Nephron (organoid): ENCODE data around the gene ZNF668.
A peak's percentile ranks its signal among the peaks of the same experiment; 100 is the strongest.
"Not testable (repeated sequence)": the region's sequence is repeated elsewhere in the genome, so short reads cannot be mapped to it uniquely, and the experiment has no call there.

ENCODE experiments used
- H3K27ac Mint-ChIP-seq, 3 experiments: 2 replicates each; pipeline ENCODE4 v1.8.0; 2020; ENCODE audit warnings: mixed read lengths in 3 of 3, mild to moderate bottlenecking in 2 of 3, moderate library complexity in 1 of 3
- H3K27me3 Mint-ChIP-seq: 2 replicates; pipeline ENCODE4 v1.8.0; 2021; ENCODE audit warnings: low read depth, mild to moderate bottlenecking, moderate library complexity, mixed read lengths
- H3K36me3 Mint-ChIP-seq: 2 replicates; pipeline ENCODE4 v1.8.0; 2020; ENCODE audit warnings: low read depth, mixed read lengths
- H3K4me1 Mint-ChIP-seq: 2 replicates; pipeline ENCODE4 v1.8.0; 2020; ENCODE audit warnings: mixed read lengths
- H3K4me3 Mint-ChIP-seq, 3 experiments: 2 replicates each; pipeline ENCODE4 v1.8.0; 2020; ENCODE audit warnings: mild to moderate bottlenecking in 3 of 3, mixed read lengths in 3 of 3, moderate library complexity in 2 of 3
- H3K9me3 Mint-ChIP-seq: 2 replicates; pipeline ENCODE4 v1.8.0; 2020; ENCODE audit warnings: mixed read lengths
- TF ChIP-seq, protein P1 (sequence below), 3 experiments: fragments of 200-600 bp; sonication (generic); IDR thresholded peaks; one replicate each; pipeline ENCODE4 v1.5.0; 2021; ENCODE audit warnings: antibody characterized with exemption in 3 of 3; ENCODE audit not compliant: unreplicated experiment in 3 of 3

The ZNF668 gene

DNA sequence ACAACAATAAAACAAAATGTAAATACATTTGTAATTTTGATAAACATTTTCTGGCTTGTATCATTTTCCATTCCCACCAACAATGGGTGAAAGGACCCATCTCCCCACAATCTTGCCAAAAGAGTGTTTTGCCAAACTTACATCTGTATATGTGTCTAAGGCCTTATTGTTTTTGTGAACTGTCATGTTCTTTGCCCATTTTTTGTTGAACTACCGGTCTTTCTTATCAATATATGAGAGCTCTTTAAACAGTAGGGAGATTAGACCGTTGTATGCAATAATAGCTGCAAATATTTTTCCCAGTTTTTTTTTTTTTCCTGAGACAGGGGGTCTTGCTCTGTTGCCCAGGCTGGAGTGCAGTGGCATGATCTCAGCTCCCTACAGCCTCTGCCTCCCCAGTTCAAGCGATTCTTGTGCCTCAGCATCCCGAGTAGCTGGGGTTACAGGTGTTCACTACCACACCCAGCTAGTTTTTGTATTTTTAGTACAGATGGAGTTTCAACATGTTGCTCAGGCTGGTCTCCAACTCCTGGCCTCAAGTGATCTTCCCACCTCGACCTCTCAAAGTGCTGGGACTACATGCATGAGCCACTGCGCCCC, 50.3 kb downstream of the ZNF668 start:
- TF ChIP-seq, protein P1, sequence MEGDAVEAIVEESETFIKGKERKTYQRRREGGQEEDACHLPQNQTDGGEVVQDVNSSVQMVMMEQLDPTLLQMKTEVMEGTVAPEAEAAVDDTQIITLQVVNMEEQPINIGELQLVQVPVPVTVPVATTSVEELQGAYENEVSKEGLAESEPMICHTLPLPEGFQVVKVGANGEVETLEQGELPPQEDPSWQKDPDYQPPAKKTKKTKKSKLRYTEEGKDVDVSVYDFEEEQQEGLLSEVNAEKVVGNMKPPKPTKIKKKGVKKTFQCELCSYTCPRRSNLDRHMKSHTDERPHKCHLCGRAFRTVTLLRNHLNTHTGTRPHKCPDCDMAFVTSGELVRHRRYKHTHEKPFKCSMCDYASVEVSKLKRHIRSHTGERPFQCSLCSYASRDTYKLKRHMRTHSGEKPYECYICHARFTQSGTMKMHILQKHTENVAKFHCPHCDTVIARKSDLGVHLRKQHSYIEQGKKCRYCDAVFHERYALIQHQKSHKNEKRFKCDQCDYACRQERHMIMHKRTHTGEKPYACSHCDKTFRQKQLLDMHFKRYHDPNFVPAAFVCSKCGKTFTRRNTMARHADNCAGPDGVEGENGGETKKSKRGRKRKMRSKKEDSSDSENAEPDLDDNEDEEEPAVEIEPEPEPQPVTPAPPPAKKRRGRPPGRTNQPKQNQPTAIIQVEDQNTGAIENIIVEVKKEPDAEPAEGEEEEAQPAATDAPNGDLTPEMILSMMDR (IDR thresholded peaks at IDR 0.05; ENCODE audit: unreplicated experiment in 3 of 3), result no peak
- H3K4me3 Mint-ChIP-seq, result no peak overlapping the region
- no peaks in the 10 kb centered on the region for H3K27me3 Mint-ChIP-seq
- H3K4me1 Mint-ChIP-seq, result peaks cover 5% of the 10 kb centered on the region
- no peaks in the 10 kb centered on the region for H3K36me3 Mint-ChIP-seq
- H3K9me3 Mint-ChIP-seq, result no peaks in the 10 kb centered on the region
- no peak overlapping the region for H3K27ac Mint-ChIP-seq

DNA sequence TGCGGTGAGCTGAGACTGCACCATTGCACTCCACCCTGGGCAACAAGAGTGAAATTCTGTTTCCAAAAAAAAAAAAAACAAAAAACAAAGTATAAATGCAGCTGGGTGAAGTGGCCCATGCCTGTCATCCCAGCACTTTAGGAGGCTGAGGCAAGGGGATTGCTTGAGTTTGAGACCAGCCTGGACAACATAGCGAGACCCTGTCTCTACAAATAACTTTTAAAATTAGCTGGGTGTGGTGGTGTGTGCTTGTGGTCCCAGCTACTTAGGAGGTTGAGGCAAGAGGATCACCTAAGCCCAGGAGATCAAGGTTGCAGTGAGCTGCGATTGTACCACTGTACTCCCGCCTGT, 50.8 kb downstream of the ZNF668 start:
- Mint-ChIP-seq H3K36me3 (no peaks in the 10 kb centered on the region), H3K27me3 (no peaks in the 10 kb centered on the region), H3K27ac (no peak overlapping the region), H3K4me1 (peaks cover 5% of the 10 kb centered on the region), H3K4me3 (no peak overlapping the region), H3K9me3 (no peaks in the 10 kb centered on the region)
- TF ChIP-seq, protein P1 (IDR thresholded peaks at IDR 0.05; ENCODE audit: unreplicated experiment in 3 of 3), result no peak

DNA sequence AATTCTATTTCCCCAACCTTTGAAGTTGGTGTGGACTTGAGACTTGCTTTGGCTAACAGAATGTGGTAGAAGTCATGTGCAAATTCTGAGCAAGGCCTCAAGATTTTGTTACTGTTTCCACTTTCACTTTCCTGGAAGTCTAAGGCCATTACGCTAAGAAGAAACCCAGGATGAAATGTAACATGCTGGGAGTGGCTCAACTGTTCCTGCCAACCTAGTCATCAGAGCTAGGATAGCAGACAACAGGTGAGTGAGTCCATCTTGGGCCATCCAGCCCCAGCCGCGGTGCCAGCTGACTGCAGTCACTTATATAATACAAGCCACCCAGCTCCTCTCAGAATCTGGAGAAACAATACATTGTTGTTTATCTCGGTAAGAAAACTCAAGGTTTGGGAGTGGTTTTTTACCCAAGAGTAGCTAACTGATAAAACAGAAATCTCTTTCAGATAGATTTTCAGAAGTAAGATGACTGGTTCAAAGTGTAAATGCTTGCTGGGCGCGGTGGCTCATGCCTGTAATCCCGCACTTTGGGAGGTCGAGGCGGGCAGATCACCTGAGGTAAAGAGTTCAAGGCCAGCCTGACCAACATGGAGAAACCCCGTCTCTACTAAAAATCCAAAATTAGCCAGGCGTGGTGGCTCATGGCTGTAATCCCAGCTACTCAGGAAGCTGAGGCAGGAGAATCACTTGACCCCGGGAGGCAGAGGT, 51.3 kb downstream of the ZNF668 start:
- TF ChIP-seq, protein P1 (IDR thresholded peaks at IDR 0.05; ENCODE audit: unreplicated experiment in 3 of 3), result no peak
- H3K4me3 Mint-ChIP-seq, result no peak overlapping the region
- H3K36me3 Mint-ChIP-seq, result no peaks in the 10 kb centered on the region
- no peaks in the 10 kb centered on the region for H3K9me3 Mint-ChIP-seq
- no peak overlapping the region for H3K27ac Mint-ChIP-seq
- H3K27me3 Mint-ChIP-seq, result no peaks in the 10 kb centered on the region
- H3K4me1 Mint-ChIP-seq, result peaks cover 5% of the 10 kb centered on the region

DNA sequence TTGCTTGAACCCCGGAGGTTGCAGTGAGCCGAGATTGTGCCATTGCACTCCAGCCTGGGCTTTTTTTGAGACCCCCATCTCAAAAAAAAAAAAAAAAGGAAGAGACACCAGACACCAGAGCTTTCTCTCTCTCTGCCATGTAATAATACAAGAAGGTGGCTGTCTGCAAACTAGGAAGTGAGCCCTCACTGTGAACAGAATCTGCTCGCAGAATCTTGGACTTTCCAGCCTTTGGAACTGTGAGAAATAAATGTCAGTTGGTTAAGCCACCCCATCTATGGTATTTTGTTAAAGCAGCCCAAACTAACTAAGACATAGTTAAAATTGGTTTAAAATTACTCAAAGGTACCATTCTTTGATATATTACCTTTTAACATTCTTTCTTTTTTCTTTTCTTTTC, 53.5 kb downstream of the ZNF668 start:
- Mint-ChIP-seq H3K36me3 (no peaks in the 10 kb centered on the region), H3K4me1 (peaks cover 3% of the 10 kb centered on the region), H3K4me3 (no peak overlapping the region), H3K9me3 (no peaks in the 10 kb centered on the region), H3K27me3 (peaks cover 5% of the 10 kb centered on the region), H3K27ac (no peak overlapping the region)
- TF ChIP-seq, protein P1 (IDR thresholded peaks at IDR 0.05; ENCODE audit: unreplicated experiment in 3 of 3), result no peak

DNA sequence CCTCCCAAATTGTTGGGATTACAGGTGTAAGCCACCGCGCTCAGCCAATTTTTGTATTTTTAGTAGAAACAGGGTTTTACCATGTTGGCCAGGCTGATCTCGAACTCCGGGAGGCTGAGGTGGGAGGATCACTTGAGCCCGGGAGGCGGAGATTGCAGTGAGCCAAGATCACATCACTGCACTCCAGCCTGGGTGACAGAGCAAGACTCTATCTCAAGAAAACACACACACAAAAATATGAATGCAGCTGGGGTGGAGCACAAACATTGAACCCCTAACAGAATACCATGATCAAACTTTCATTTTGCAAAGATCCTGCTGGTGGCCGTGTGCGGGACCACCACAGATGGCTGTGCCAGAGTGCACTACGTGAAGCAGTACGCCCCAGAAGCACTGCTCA, 56.3 kb downstream of the ZNF668 start:
- H3K4me1 Mint-ChIP-seq, H3K36me3 Mint-ChIP-seq, H3K9me3 Mint-ChIP-seq, H3K27ac Mint-ChIP-seq, H3K4me3 Mint-ChIP-seq: not testable (repeated sequence)
- peaks cover 16% of the 10 kb centered on the region for H3K27me3 Mint-ChIP-seq

DNA sequence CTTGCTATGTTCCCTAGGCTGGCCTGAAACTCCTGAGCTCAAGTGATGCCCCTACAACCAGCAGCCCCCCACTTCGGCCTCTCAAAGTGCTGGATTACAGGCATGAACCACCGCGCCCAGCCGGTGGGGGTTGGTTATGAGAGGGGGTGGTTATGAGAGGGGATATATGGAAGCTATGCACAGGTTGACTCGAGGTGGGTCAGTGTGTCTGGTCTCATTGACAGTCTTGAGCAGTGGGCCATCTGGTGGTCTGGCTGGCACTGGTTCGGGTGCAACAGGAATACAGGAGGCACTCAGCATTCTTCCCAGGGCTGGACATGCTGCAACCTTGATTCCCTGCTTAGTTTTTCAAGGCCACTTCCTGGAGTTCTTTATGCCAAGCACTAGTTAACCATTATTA, 58.0 kb downstream of the ZNF668 start:
- no peaks in the 10 kb centered on the region for H3K4me1 Mint-ChIP-seq
- TF ChIP-seq, protein P1 (IDR thresholded peaks at IDR 0.05; ENCODE audit: unreplicated experiment in 3 of 3), result no peak
- H3K9me3 Mint-ChIP-seq, result no peaks in the 10 kb centered on the region
- peaks cover 30% of the 10 kb centered on the region for H3K27me3 Mint-ChIP-seq
- H3K4me3 Mint-ChIP-seq, result no peak overlapping the region
- no peaks in the 10 kb centered on the region for H3K36me3 Mint-ChIP-seq
- peak overlapping the region in 1 of 3 experiments; percentile 62 for H3K27ac Mint-ChIP-seq

DNA sequence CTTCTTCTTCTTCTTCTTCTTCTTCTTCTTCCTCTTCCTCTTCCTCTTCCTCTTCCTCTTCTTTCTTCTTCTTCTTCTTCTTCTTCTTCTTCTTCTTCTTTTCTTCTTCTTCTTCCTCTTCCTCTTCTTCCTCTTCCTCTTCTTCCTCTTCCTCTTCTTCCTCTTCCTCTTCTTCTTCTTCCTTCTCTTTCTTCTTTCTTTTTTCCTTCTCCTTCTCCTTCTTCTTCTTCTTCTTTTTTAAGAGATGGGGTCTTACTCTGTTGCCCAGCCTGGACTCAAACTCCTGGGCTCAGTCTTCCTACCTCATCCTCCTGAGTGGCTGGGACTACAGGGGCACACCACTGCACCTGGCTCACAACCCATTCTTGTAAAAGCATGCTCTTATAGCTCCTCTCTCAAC, 60.7 kb downstream of the ZNF668 start:
- not testable (repeated sequence) for H3K4me1 Mint-ChIP-seq, H3K27ac Mint-ChIP-seq, H3K36me3 Mint-ChIP-seq, H3K9me3 Mint-ChIP-seq
- Mint-ChIP-seq H3K27me3 (peaks cover 39% of the 10 kb centered on the region), H3K4me3 (peak overlapping the region; percentile 41 to 66 (median 62))

DNA sequence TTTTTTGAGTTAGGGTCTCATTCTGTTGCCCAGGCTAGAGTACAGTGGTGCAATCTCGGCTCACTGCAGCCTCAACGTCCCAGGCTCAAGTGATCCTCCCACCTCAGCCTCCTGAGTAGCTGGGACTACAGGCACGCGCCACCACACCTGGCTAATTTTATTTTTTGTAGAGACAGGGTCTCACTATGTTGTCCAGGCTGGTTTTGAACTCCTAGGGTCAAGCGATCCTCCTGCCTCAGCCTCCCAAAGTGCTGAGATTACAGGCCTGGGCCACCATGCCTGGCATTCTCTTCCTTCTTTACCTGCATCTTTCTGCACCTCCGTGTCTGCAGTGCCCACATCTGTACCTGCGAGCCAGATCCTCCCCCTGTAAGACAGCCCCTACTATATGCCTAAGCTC, 62.2 kb downstream of the ZNF668 start:
- H3K27ac Mint-ChIP-seq, H3K36me3 Mint-ChIP-seq, H3K4me1 Mint-ChIP-seq, H3K9me3 Mint-ChIP-seq: not testable (repeated sequence)
- peak overlapping the region; percentile 76 to 88 (median 87) for H3K4me3 Mint-ChIP-seq
- peaks cover 44% of the 10 kb centered on the region for H3K27me3 Mint-ChIP-seq
